ENCODE measurements around the gene POLR2J3. TPM values are rescaled to one million over a fixed set of nuclear protein-coding genes. Genes with fewer than 3 reads are reported as not detected.
"Not testable (repeated sequence)": the region's sequence is repeated elsewhere in the genome, so short reads cannot be mapped to it uniquely, and the experiment has no call there.

Gene POLR2J3
- polyA plus RNA-seq, 1 donor = 60.3 TPM

GRCh38 chr7:102583495-102583894 lies 11.1 kb upstream of the POLR2J3 start:
- DNase-seq (ENCODE audit: low read depth) = not testable (repeated sequence)

GRCh38 chr7:102581722-102582121 lies 9.3 kb upstream of the POLR2J3 start:
- DNase-seq (ENCODE audit: low read depth) = not testable (repeated sequence)

- not testable (repeated sequence) for DNase-seq (ENCODE audit: low read depth)
These were observed 6.1 kb upstream of the POLR2J3 start for GRCh38 chr7:102578486-102578885.

- DNase-seq (ENCODE audit: low read depth) = not testable (repeated sequence)
These were observed 5.2 kb upstream of the POLR2J3 start for GRCh38 chr7:102577315-102578240.

GRCh38 chr7:102576363-102576762 lies 4.0 kb upstream of the POLR2J3 start:
- not testable (repeated sequence) for DNase-seq (ENCODE audit: low read depth)

GRCh38 chr7:102574607-102575006 lies 2.2 kb upstream of the POLR2J3 start:
- DNase-seq (ENCODE audit: low read depth) = not testable (repeated sequence)

- not testable (repeated sequence) for DNase-seq (ENCODE audit: low read depth)
These were observed 3.8 kb downstream of the POLR2J3 start for GRCh38 chr7:102568620-102569019.

GRCh38 chr7:102550808-102551422 lies 21.5 kb downstream of the POLR2J3 start, which contains the start of gene SPDYE2:
SPDYE2 (plus strand) TSS chr7:102551226; CDS start chr7:102553256, 2,030 bp downstream.
- not testable (repeated sequence) for DNase-seq (ENCODE audit: low read depth)

- DNase-seq (ENCODE audit: low read depth) = not testable (repeated sequence)
These were observed 26.0 kb downstream of the POLR2J3 start for GRCh38 chr7:102546353-102546752.

GRCh38 chr7:102545288-102545687 lies 27.1 kb downstream of the POLR2J3 start:
- not testable (repeated sequence) for DNase-seq (ENCODE audit: low read depth)

GRCh38 chr7:102544372-102544771 lies 28.0 kb downstream of the POLR2J3 start:
- DNase-seq (ENCODE audit: low read depth) = not testable (repeated sequence)

- not testable (repeated sequence) for DNase-seq (ENCODE audit: low read depth)
These were observed 28.8 kb downstream of the POLR2J3 start, which contains the start of gene UPK3BL2 for GRCh38 chr7:102543596-102543995. UPK3BL2 (minus strand) TSS chr7:102543696; CDS start chr7:102543636, 60 bp downstream.

- DNase-seq (ENCODE audit: low read depth) = not testable (repeated sequence)
These were observed 29.6 kb downstream of the POLR2J3 start for GRCh38 chr7:102542771-102543170.

DNA sequence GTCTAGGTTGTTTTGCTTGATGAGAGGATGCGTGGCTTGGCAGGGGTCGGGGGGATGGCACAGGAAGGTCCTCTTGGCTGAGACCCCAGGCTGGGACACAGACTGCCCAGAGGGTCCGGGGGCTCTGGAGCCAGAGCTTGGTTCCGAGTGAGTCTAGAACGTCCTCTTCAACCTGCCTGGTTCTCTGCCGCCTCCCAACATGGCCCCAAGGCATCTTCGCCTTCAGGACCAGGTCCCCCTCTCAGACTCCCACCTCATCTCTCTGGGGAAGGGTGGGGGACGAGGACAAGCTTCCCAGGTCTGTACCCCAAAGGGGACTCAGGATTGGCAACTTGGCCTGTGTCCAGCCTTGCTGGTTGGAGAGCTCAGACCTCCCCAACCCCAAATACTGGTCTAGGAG lies 30.3 kb downstream of the POLR2J3 start:
- DNase-seq (ENCODE audit: low read depth) = not testable (repeated sequence)

GRCh38 chr7:102540604-102541003 lies 31.8 kb downstream of the POLR2J3 start:
- not testable (repeated sequence) for DNase-seq (ENCODE audit: low read depth)

GRCh38 chr7:102535062-102535615 lies 37.2 kb downstream of the POLR2J3 start:
- not testable (repeated sequence) for DNase-seq (ENCODE audit: low read depth)

GRCh38 chr7:102532127-102532526 lies 40.3 kb downstream of the POLR2J3 start:
- DNase-seq (ENCODE audit: low read depth) = not testable (repeated sequence)

DNA sequence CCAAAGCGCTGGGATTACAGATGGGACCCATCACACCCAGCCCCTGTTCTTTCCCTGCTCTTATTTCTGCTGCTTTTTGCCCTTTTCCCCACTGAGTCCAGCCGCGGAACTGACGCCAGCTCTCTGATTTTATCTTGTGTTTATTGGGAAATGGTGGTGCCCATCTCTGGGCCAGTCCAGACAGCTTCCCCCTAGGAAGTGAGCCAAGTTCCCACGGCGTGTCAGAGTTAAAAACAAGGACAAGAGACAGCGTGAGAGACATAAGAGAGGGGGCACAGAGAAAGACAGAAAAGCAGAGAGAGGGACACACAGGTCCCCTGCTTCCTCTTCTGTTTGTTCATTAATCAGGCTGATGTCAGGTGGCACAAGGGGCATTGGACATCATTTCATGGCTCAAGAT lies 40.8 kb downstream of the POLR2J3 start:
- not testable (repeated sequence) for DNase-seq (ENCODE audit: low read depth)

DNA sequence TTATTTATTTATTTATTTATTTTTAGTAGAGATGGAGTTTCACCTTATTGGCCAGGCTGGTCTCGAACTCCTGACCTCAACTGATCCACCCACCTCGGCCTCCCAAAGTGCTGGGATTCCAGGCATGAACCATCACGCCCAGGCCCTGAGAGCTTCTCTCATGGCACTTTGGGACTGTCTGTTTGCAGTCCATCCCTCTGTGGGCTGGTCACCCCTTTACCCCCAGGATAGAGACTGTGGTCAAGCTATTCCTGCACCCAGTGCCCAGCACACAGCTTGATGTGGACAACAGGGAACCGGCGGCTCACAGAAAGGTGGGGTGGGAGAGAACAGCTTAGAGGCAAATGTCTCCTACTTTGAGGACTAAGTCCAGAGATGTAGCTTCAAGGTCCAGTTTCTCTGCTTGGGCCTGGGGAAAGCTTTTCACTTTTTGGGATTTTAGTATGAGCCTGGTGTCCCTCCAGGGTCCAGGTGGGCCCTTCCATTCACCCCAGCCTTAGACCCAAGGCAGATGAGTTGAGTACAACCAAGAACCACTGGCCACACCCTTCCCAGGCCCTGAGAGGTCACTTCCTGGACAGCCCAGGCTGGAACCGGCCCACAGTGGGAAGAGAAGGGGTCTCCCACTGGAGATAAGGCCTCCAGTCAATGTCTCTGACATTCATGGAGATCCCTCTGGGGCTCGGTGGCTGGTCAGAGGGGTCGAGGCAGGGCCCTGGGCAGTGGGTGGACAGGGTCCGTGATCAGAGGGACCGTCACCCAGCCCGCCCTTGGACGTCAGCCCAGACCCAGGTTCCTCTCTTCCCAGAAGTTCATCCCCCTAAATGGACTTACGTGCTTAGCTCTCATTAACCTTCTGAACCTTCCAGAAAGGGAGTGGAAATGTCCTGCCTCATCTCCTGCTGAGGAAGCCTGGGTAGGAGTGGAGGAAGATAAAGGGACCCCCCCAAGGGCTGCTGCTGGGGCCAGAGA lies 44.3 kb downstream of the POLR2J3 start:
- DNase-seq (ENCODE audit: low read depth) = not testable (repeated sequence)

GRCh38 chr7:102527182-102527581 lies 45.2 kb downstream of the POLR2J3 start:
- not testable (repeated sequence) for DNase-seq (ENCODE audit: low read depth)

GRCh38 chr7:102524803-102525202 lies 47.6 kb downstream of the POLR2J3 start:
- DNase-seq (ENCODE audit: low read depth) = not testable (repeated sequence)
